Keratinocyte (primary cell): ENCODE measurements around the gene TNS3. TPM values are rescaled to one million over a fixed set of nuclear protein-coding genes. Genes with fewer than 3 reads are reported as not detected.

Experiments
- DNase-seq: peaks from one replicate; pipeline ENCODE4 v3.0.0-alpha.2; 2011; ENCODE audit warnings: low read depth, missing footprints, low spot score
- FAIRE-seq: peaks from 2 replicates; lab custom pipeline; 2011; peaks lifted over from hg19 to GRCh38; lab: Jason Lieb, UNC
- H2AFZ ChIP-seq: 2 replicates; pipeline ENCODE4 v1.6.0; 2012; ENCODE audit warnings: low read length, control low read depth, inconsistent platforms; ENCODE audit not compliant: control insufficient read depth
- H3K27ac ChIP-seq: 2 replicates; pipeline ENCODE4 v1.5.1; 2011; ENCODE audit warnings: low read length; ENCODE audit not compliant: control insufficient read depth, insufficient read depth
- H3K27me3 ChIP-seq: 3 replicates; pipeline ENCODE4 v1.6.0; 2011; ENCODE audit warnings: low read length; ENCODE audit not compliant: control insufficient read depth, insufficient read depth; ENCODE audit errors: extremely low read depth
- H3K36me3 ChIP-seq, 2 experiments: 2 replicates in 1 of 2; 3 replicates in 1 of 2; pipeline ENCODE4 v1.5.1; 2011; ENCODE audit warnings: low read length in 2 of 2, mild to moderate bottlenecking in 1 of 2; ENCODE audit not compliant: control insufficient read depth in 2 of 2, insufficient read depth in 2 of 2; ENCODE audit errors: extremely low read depth in 1 of 2
- H3K4me1 ChIP-seq: 3 replicates; pipeline ENCODE4 v1.5.1; 2011; ENCODE audit warnings: low read length; ENCODE audit not compliant: control insufficient read depth, insufficient read depth; ENCODE audit errors: extremely low read depth
- H3K4me2 ChIP-seq: 3 replicates; pipeline ENCODE4 v1.6.0; 2011; ENCODE audit warnings: low read depth, low read length; ENCODE audit not compliant: control insufficient read depth, insufficient read depth; ENCODE audit errors: extremely low read depth
- H3K4me3 ChIP-seq, 3 experiments: fragments of 200-600 bp in 1 of 3; sonication (generic) in 1 of 3; 2 replicates in 2 of 3; 3 replicates in 1 of 3; pipeline ENCODE4 v1.5.1; 2011 to 2016; ENCODE audit warnings: low read length in 3 of 3, mild to moderate bottlenecking in 3 of 3, control low read depth in 2 of 3, inconsistent platforms in 1 of 3, low read depth in 1 of 3, mixed read lengths in 1 of 3, mixed run types in 1 of 3, moderate library complexity in 1 of 3; ENCODE audit not compliant: control insufficient read depth in 2 of 3, insufficient read depth in 2 of 3; ENCODE audit errors: extremely low read depth in 1 of 3
- H3K79me2 ChIP-seq: 2 replicates; pipeline ENCODE4 v1.6.0; 2012; ENCODE audit warnings: low read length; ENCODE audit not compliant: control insufficient read depth, insufficient read depth
- H3K9ac ChIP-seq: 3 replicates; pipeline ENCODE4 v1.6.0; 2011; ENCODE audit warnings: low read length; ENCODE audit not compliant: control insufficient read depth, insufficient read depth; ENCODE audit errors: extremely low read depth
- H3K9me1 ChIP-seq: 3 replicates; pipeline ENCODE4 v1.6.0; 2011; ENCODE audit warnings: low read length; ENCODE audit not compliant: control insufficient read depth, insufficient read depth; ENCODE audit errors: extremely low read depth
- H3K9me3 ChIP-seq: 2 replicates; pipeline ENCODE4 v1.5.1; 2012; ENCODE audit warnings: low read depth, low read length; ENCODE audit not compliant: control insufficient read depth
- H4K20me1 ChIP-seq: 3 replicates; pipeline ENCODE4 v1.6.0; 2011; ENCODE audit warnings: low read length; ENCODE audit not compliant: control insufficient read depth, insufficient read depth; ENCODE audit errors: extremely low read depth
- EZH2 ChIP-seq: IDR thresholded peaks from one replicate; pipeline ENCODE4 v1.6.1; 2012; ENCODE audit warnings: inconsistent platforms, mild to moderate bottlenecking, low read length, moderate library complexity
- dilution Hi-C: fragments of 300-500 bp; cut with MboI; formaldehyde crosslinking; loops from one replicate; pipeline ENCODE4 v1.7.0; 2020; ENCODE audit warnings: low sequenced_read_pairs; ENCODE audit not compliant: extremely low pct_ligation_motif_present
- polyA plus RNA-seq, 5 experiments: library from polyadenylated mRNA; depleted of rRNA in 3 of 5; stranded (reverse) in 3 of 5; stranded (forward) in 1 of 5; unstranded in 1 of 5; fragments of >200 nt; gene quantifications; 1 replicate in 1 of 5; 2 replicates in 3 of 5; 3 replicates in 1 of 5; pipeline versions ENCODE4 v1.2.1 to v1.2.3, GENCODE V29; 2011 to 2012; ENCODE audit warnings: missing spikeins in 2 of 5, low read depth in 1 of 5, low replicate concordance in 1 of 5
- TF ChIP-seq, protein P1 (sequence below), 3 experiments: IDR thresholded peaks in 1 of 3; conservative IDR thresholded peaks in 1 of 3; optimal IDR thresholded peaks in 1 of 3; 2 replicates in 2 of 3; 3 replicates in 1 of 3; pipeline versions ENCODE3 to v1.5.1; 2011; ENCODE audit warnings: low read length in 3 of 3, mild to moderate bottlenecking in 3 of 3, moderate library complexity in 2 of 3, control low read depth in 1 of 3, inconsistent platforms in 1 of 3; ENCODE audit not compliant: insufficient read depth in 2 of 3; ENCODE audit errors: extremely low read depth in 1 of 3

Gene TNS3
- polyA plus RNA-seq, 1 donor (not counting 4 experiments of a cell fraction or from before 2014, with no cell fraction given) = 3.9 TPM

DNA sequence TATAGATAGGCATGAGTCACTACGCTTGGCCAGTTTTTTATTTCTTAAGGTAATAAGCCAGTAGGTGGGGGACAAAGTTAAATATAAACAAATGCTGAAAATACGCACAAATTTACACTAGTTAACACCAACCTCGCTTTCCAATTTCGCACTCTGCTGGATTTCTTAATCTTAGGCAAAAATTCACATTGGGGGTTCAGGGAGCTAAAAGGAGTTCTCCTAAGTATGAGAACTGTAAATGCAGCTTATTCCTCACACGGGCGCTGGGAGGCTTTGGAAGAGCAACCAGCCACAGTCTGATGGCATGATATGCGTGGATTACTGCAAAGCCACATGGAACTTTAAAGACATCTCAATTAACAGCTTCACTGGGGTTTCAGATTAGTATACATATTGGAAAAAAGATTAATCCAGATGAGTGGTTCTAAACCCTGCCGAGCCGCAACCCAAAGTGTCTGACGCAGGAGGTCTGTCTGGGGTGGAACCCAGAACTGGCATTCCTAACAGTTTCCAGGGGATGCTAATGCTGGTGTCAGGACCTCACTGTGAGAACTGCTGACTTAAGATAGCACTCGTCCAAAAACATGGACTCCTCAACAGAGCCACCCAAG, 16.2 kb downstream of the TNS3 start:
- Histone ChIP-seq H3K4me2 (no peak overlapping the region), H3K9ac (no peak overlapping the region), H2AFZ (no peak overlapping the region), H3K4me3 (no peak overlapping the region), H3K27ac (no peak overlapping the region), H3K9me3 (no peaks in the 10 kb centered on the region), H4K20me1 (no peaks in the 10 kb centered on the region), H3K9me1 (no peaks in the 10 kb centered on the region), H3K27me3 (no peaks in the 10 kb centered on the region), H3K36me3 (no peaks in the 10 kb centered on the region), H3K4me1 (no peaks in the 10 kb centered on the region), H3K79me2 (no peaks in the 10 kb centered on the region)
- FAIRE-seq (no peak), DNase-seq (no peak)
- dilution Hi-C loops = no loop called here
- no peak for TF ChIP-seq EZH2
- TF ChIP-seq, protein P1, sequence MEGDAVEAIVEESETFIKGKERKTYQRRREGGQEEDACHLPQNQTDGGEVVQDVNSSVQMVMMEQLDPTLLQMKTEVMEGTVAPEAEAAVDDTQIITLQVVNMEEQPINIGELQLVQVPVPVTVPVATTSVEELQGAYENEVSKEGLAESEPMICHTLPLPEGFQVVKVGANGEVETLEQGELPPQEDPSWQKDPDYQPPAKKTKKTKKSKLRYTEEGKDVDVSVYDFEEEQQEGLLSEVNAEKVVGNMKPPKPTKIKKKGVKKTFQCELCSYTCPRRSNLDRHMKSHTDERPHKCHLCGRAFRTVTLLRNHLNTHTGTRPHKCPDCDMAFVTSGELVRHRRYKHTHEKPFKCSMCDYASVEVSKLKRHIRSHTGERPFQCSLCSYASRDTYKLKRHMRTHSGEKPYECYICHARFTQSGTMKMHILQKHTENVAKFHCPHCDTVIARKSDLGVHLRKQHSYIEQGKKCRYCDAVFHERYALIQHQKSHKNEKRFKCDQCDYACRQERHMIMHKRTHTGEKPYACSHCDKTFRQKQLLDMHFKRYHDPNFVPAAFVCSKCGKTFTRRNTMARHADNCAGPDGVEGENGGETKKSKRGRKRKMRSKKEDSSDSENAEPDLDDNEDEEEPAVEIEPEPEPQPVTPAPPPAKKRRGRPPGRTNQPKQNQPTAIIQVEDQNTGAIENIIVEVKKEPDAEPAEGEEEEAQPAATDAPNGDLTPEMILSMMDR (optimal IDR thresholded peaks at IDR 0.05 in 1 of 3, IDR thresholded peaks at IDR 0.05 in 1 of 3, conservative IDR thresholded peaks at IDR 0.05 in 1 of 3; ENCODE audit: extremely low read depth in 1 of 3, insufficient read depth in 2 of 3, low read length in 3 of 3) = no peak

DNA sequence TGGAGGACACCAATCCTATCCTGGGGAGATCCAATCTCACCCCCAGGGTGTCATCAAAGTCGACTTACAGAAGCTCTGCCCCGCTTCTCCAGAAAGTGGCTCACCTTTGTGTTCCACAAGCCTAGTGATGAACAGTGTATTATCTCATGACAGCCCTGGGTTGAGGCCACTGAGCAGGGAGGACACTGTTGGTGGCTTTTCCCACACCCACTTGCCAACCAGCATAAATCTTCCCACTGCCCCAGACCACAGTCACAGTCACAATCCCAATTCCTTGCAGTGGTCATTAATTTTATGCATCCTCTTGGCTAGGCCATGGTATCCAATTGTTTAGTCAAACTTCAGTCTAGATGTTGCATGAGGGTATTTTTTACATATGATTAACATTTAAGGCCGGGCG, 18.4 kb downstream of the TNS3 start:
- H3K36me3 ChIP-seq = no peaks in the 10 kb centered on the region
- dilution Hi-C loops = no loop called here
- H2AFZ ChIP-seq = no peak overlapping the region
- no peaks in the 10 kb centered on the region for H3K9me3 ChIP-seq
- FAIRE-seq = no peak
- H3K4me1 ChIP-seq = peaks cover 2% of the 10 kb centered on the region
- H3K27ac ChIP-seq = no peak overlapping the region
- DNase-seq = no peak
- TF ChIP-seq, protein P1 (optimal IDR thresholded peaks at IDR 0.05 in 1 of 3, IDR thresholded peaks at IDR 0.05 in 1 of 3, conservative IDR thresholded peaks at IDR 0.05 in 1 of 3; ENCODE audit: extremely low read depth in 1 of 3, insufficient read depth in 2 of 3, low read length in 3 of 3) = no peak
- no peak for TF ChIP-seq EZH2
- peaks cover 2% of the 10 kb centered on the region for H3K9me1 ChIP-seq
- H3K79me2 ChIP-seq = no peaks in the 10 kb centered on the region
- H3K4me3 ChIP-seq = no peak overlapping the region
- H4K20me1 ChIP-seq = no peaks in the 10 kb centered on the region
- no peak overlapping the region for H3K4me2 ChIP-seq
- no peak overlapping the region for H3K9ac ChIP-seq
- H3K27me3 ChIP-seq = no peaks in the 10 kb centered on the region
